Astrocyte (in vitro differentiated cells and primary cell): Measurements from ENCODE around the gene MARK4. TPM values are rescaled to one million over a fixed set of nuclear protein-coding genes. Genes with fewer than 3 reads are reported as not detected.

ENCODE experiments used
- DNase-seq: peaks from one replicate; pipeline ENCODE4 v3.0.0-alpha.2; 2010; ENCODE audit warnings: low read depth
- FAIRE-seq: peaks from 2 replicates; lab custom pipeline; 2011; peaks lifted over from hg19 to GRCh38; lab: Jason Lieb, UNC
- H2AFZ ChIP-seq: 2 replicates; pipeline ENCODE4 v1.6.0; 2012; ENCODE audit warnings: low read depth, low read length, inconsistent platforms
- H3K27ac ChIP-seq: 2 replicates; pipeline ENCODE4 v1.5.1; 2011; ENCODE audit warnings: low read depth, low read length, inconsistent platforms
- H3K27me3 ChIP-seq: 2 replicates; pipeline ENCODE4 v1.6.0; 2011; ENCODE audit warnings: low read length, inconsistent platforms; ENCODE audit not compliant: insufficient read depth
- H3K36me3 ChIP-seq: 2 replicates; pipeline ENCODE4 v1.5.1; 2011; ENCODE audit warnings: low read length, inconsistent platforms; ENCODE audit not compliant: insufficient read depth
- H3K4me1 ChIP-seq: 2 replicates; pipeline ENCODE4 v1.5.1; 2011; ENCODE audit warnings: low read length, inconsistent platforms; ENCODE audit not compliant: insufficient read depth
- H3K4me2 ChIP-seq: 2 replicates; pipeline ENCODE4 v1.6.0; 2012; ENCODE audit warnings: low read length, inconsistent platforms
- H3K4me3 ChIP-seq: 2 replicates; pipeline ENCODE4 v1.5.1; 2011; ENCODE audit warnings: low read depth, mild to moderate bottlenecking, low read length, inconsistent platforms; ENCODE audit not compliant: insufficient read depth
- H3K79me2 ChIP-seq: 2 replicates; pipeline ENCODE4 v1.6.0; 2012; ENCODE audit warnings: mild to moderate bottlenecking, low read length, inconsistent platforms; ENCODE audit not compliant: insufficient read depth
- H3K9ac ChIP-seq: 2 replicates; pipeline ENCODE4 v1.6.0; 2012; ENCODE audit warnings: mild to moderate bottlenecking, low read length, inconsistent platforms
- H3K9me3 ChIP-seq: 2 replicates; pipeline ENCODE4 v1.5.1; 2012; ENCODE audit warnings: low read depth, mild to moderate bottlenecking, low read length, inconsistent platforms; ENCODE audit not compliant: insufficient read depth
- H4K20me1 ChIP-seq: 2 replicates; pipeline ENCODE4 v1.6.0; 2012; ENCODE audit warnings: low read length, inconsistent platforms; ENCODE audit not compliant: insufficient read depth
- H3K27ac Mint-ChIP-seq: one replicate; pipeline ENCODE4 v1.8.0; 2021; ENCODE audit warnings: mild to moderate bottlenecking, mixed read lengths; ENCODE audit not compliant: unreplicated experiment
- H3K27me3 Mint-ChIP-seq: one replicate; pipeline ENCODE4 v1.8.0; 2021; ENCODE audit warnings: low read depth, mixed read lengths; ENCODE audit not compliant: unreplicated experiment
- H3K36me3 Mint-ChIP-seq: one replicate; pipeline ENCODE4 v1.8.0; 2021; ENCODE audit warnings: low read depth, mixed read lengths; ENCODE audit not compliant: unreplicated experiment
- H3K4me1 Mint-ChIP-seq: one replicate; pipeline ENCODE4 v1.8.0; 2021; ENCODE audit warnings: low read depth, mixed read lengths; ENCODE audit not compliant: unreplicated experiment
- H3K4me3 Mint-ChIP-seq: one replicate; pipeline ENCODE4 v1.8.0; 2021; ENCODE audit warnings: mild to moderate bottlenecking, moderate library complexity, mixed read lengths; ENCODE audit not compliant: unreplicated experiment
- H3K9me3 Mint-ChIP-seq: one replicate; pipeline ENCODE4 v1.8.0; 2021; ENCODE audit warnings: mild to moderate bottlenecking, mixed read lengths; ENCODE audit not compliant: unreplicated experiment
- CTCF ChIP-seq: IDR thresholded peaks from 2 replicates; pipeline ENCODE4 v1.5.1; 2011; ENCODE audit warnings: low read depth, mild to moderate bottlenecking, inconsistent platforms, low read length, moderate library complexity; ENCODE audit not compliant: insufficient read depth
- EZH2 ChIP-seq: IDR thresholded peaks from 2 replicates; pipeline ENCODE4 v1.6.1; 2012; ENCODE audit warnings: mild to moderate bottlenecking, low read length, inconsistent platforms; ENCODE audit not compliant: insufficient read depth
- total RNA-seq: library from RNA; stranded (reverse); gene quantifications from 2 replicates; pipeline ENCODE4 v1.2.1, GENCODE V29; 2021

Gene MARK4
- total RNA-seq, 1 donor from 2014 or later, result 61.0 TPM

- H3K4me2 ChIP-seq, result no peak overlapping the region
- no peak overlapping the region for H3K9ac ChIP-seq
- H3K27ac Mint-ChIP-seq, result no peak overlapping the region
- DNase-seq, result no peak
- no peak overlapping the region for H3K4me3 ChIP-seq
- H3K4me1 ChIP-seq, result no peaks in the 10 kb centered on the region
- no peaks in the 10 kb centered on the region for H3K36me3 ChIP-seq
- H3K79me2 ChIP-seq, result no peaks in the 10 kb centered on the region
- no peak overlapping the region for H3K27ac ChIP-seq
- no peak overlapping the region for H2AFZ ChIP-seq
- no peaks in the 10 kb centered on the region for H3K4me1 Mint-ChIP-seq
- no peaks in the 10 kb centered on the region for H3K9me3 Mint-ChIP-seq
- H3K27me3 Mint-ChIP-seq, result peaks cover 5% of the 10 kb centered on the region
- peaks cover 2% of the 10 kb centered on the region for H3K36me3 Mint-ChIP-seq
- no peak overlapping the region for H3K4me3 Mint-ChIP-seq
- peaks cover 10% of the 10 kb centered on the region for H4K20me1 ChIP-seq
- peaks cover 3% of the 10 kb centered on the region for H3K27me3 ChIP-seq
- FAIRE-seq, result no peak
- TF ChIP-seq EZH2, result no peak
- no peak for TF ChIP-seq CTCF
- H3K9me3 ChIP-seq, result no peaks in the 10 kb centered on the region
These were observed 94.4 kb downstream of the MARK4 start for GRCh38 chr19:45345506-45345860.

GRCh38 chr19:45346449-45346848 lies 95.4 kb downstream of the MARK4 start:
- H3K9me3 Mint-ChIP-seq, result no peaks in the 10 kb centered on the region
- no peak overlapping the region for H3K4me3 Mint-ChIP-seq
- Histone ChIP-seq H3K79me2 (no peaks in the 10 kb centered on the region), H3K4me3 (no peak overlapping the region), H3K4me1 (no peaks in the 10 kb centered on the region), H4K20me1 (peaks cover 10% of the 10 kb centered on the region), H2AFZ (no peak overlapping the region), H3K36me3 (peaks cover 3% of the 10 kb centered on the region), H3K4me2 (no peak overlapping the region), H3K9me3 (no peaks in the 10 kb centered on the region), H3K9ac (no peak overlapping the region), H3K27me3 (peaks cover 2% of the 10 kb centered on the region), H3K27ac (no peak overlapping the region)
- H3K4me1 Mint-ChIP-seq, result no peaks in the 10 kb centered on the region
- H3K36me3 Mint-ChIP-seq, result peaks cover 5% of the 10 kb centered on the region
- FAIRE-seq, result no peak
- peaks cover 5% of the 10 kb centered on the region for H3K27me3 Mint-ChIP-seq
- no peak overlapping the region for H3K27ac Mint-ChIP-seq
- no peak for DNase-seq
- no peak for TF ChIP-seq EZH2
- TF ChIP-seq CTCF, result no peak

GRCh38 chr19:45347570-45348366 lies 96.7 kb downstream of the MARK4 start:
- no peaks in the 10 kb centered on the region for H3K4me1 Mint-ChIP-seq
- H3K27ac Mint-ChIP-seq, result no peak overlapping the region

More at GRCh38 chr19:45347570-45348366, 96.7 kb downstream of the MARK4 start:
- Histone ChIP-seq H3K9me3 (no peaks in the 10 kb centered on the region), H3K4me2 (no peak overlapping the region), H2AFZ (no peak overlapping the region), H3K9ac (no peak overlapping the region), H3K36me3 (peaks cover 6% of the 10 kb centered on the region), H3K27ac (no peak overlapping the region), H3K4me1 (no peaks in the 10 kb centered on the region), H3K79me2 (no peaks in the 10 kb centered on the region), H4K20me1 (peaks cover 10% of the 10 kb centered on the region), H3K4me3 (no peak overlapping the region), H3K27me3 (no peaks in the 10 kb centered on the region)
- H3K27me3 Mint-ChIP-seq, result peaks cover 5% of the 10 kb centered on the region
- no peak overlapping the region for H3K4me3 Mint-ChIP-seq
- no peaks in the 10 kb centered on the region for H3K9me3 Mint-ChIP-seq
- no peak for DNase-seq
- H3K36me3 Mint-ChIP-seq, result peaks cover 5% of the 10 kb centered on the region
- FAIRE-seq, result no peak
- TF ChIP-seq CTCF, result no peak
- TF ChIP-seq EZH2, result no peak
